Camera-type eye (tissue), 1 donor: ENCODE results near the gene ZNF488. TPM values are rescaled to one million over a fixed set of nuclear protein-coding genes. Genes with fewer than 3 reads are reported as not detected.

Experiments
- total RNA-seq: library from RNA; depleted of rRNA; stranded (reverse); fragments of >200 nt; gene quantifications from one replicate; pipeline ENCODE4 v1.2.3, GENCODE V29; 2014

ZNF488 gene, protein sequence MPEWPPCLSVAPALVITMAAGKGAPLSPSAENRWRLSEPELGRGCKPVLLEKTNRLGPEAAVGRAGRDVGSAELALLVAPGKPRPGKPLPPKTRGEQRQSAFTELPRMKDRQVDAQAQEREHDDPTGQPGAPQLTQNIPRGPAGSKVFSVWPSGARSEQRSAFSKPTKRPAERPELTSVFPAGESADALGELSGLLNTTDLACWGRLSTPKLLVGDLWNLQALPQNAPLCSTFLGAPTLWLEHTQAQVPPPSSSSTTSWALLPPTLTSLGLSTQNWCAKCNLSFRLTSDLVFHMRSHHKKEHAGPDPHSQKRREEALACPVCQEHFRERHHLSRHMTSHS
- total RNA-seq = 7.5 TPM

GRCh38 chr10:47384148-47384921 is at the start of gene ZNF488:
ZNF488 (minus strand) TSS chr10:47384293; CDS start chr10:47368829, 15,464 bp downstream.

GRCh38 chr10:47348138-47348651 is 35.9 kb downstream of the ZNF488 start, which contains the start of gene RBP3:
RBP3 (plus strand) TSS chr10:47348363; CDS start chr10:47348485, 122 bp downstream.

GRCh38 chr10:47322300-47323061 is 61.6 kb downstream of the ZNF488 start, which contains the start of gene GDF2:
GDF2 (plus strand) TSS chr10:47322454; CDS start chr10:47322669, 215 bp downstream.

Other genes with a start within 250 kb of the ZNF488 start
- 10.0 TPM for gene GDF10, start 84.1 kb downstream of the ZNF488 start, total RNA-seq
- not detected for gene GDF2, start 61.8 kb downstream of the ZNF488 start, total RNA-seq
- gene RBP3, start 35.9 kb downstream of the ZNF488 start, total RNA-seq = 348 TPM
- 0.88 TPM for gene ANXA8, start 99.8 kb upstream of the ZNF488 start, total RNA-seq
- gene FAM25G, start 107.4 kb upstream of the ZNF488 start, total RNA-seq = not detected
- gene AGAP9, start 139.3 kb upstream of the ZNF488 start, total RNA-seq = 3.0 TPM